ENCODE results near the gene BAZ2B.
A peak's percentile ranks its signal among the peaks of the same experiment; 100 is the strongest.

The BAZ2B gene

GRCh38 chr2:159516241-159516758 lies 100.0 kb downstream of the BAZ2B start:
- Histone ChIP-seq H3K4me2 (ENCODE audit: low read depth, low read length, poor library complexity, severe bottlenecking) (peak overlapping the region; percentile 82), H3F3A (ENCODE audit: low read depth) (no peaks in the 10 kb centered on the region), H3K9me3 (ENCODE audit: insufficient read depth, low read depth, low read length) (no peaks in the 10 kb centered on the region), H3K9ac (ENCODE audit: low read depth, low read length, poor library complexity, severe bottlenecking) (peak overlapping the region; percentile 73), H3K4me1 (ENCODE audit: insufficient read depth, low read length, poor library complexity, severe bottlenecking) (peaks cover 60% of the 10 kb centered on the region), H2AFZ (ENCODE audit: low read length) (peak overlapping the region; percentile 93), H3K36me3 (ENCODE audit: insufficient read depth, low read length) (no peaks in the 10 kb centered on the region), H4K20me1 (ENCODE audit: insufficient read depth, low read length, poor library complexity, severe bottlenecking) (no peaks in the 10 kb centered on the region), H3K9me2 (replicated peaks; ENCODE audit: low read depth, low read length) (no peaks in the 10 kb centered on the region), H3K27me3 (ENCODE audit: insufficient read depth, low read length, poor library complexity, severe bottlenecking) (no peaks in the 10 kb centered on the region), H3K79me2 (ENCODE audit: insufficient read depth, low read length) (peaks cover 35% of the 10 kb centered on the region), H3K4me3 (ENCODE audit: low read length, poor library complexity, severe bottlenecking) (peak overlapping the region; percentile 82)
- TF ChIP-seq EZH2phosphoT487 (IDR thresholded peaks at IDR 0.05; ENCODE audit: borderline replicate concordance), result no peak
- no peak for TF ChIP-seq CTCF (conservative IDR thresholded peaks at IDR 0.05; ENCODE audit: low read length)

GRCh38 chr2:159515441-159515840 lies 100.9 kb downstream of the BAZ2B start:
- no peak for TF ChIP-seq EZH2phosphoT487 (IDR thresholded peaks at IDR 0.05; ENCODE audit: borderline replicate concordance)
- no peak for TF ChIP-seq CTCF (conservative IDR thresholded peaks at IDR 0.05; ENCODE audit: low read length)
- peak overlapping the region; percentile 82 for H3K4me2 ChIP-seq (ENCODE audit: low read depth, low read length, poor library complexity, severe bottlenecking)

GRCh38 chr2:159513745-159514144 lies 102.6 kb downstream of the BAZ2B start:
- H4K20me1 ChIP-seq (ENCODE audit: insufficient read depth, low read length, poor library complexity, severe bottlenecking), result no peaks in the 10 kb centered on the region
- peaks cover 3% of the 10 kb centered on the region; the same call in 1 of the 2 replicates for H3F3A ChIP-seq (ENCODE audit: low read depth)
- peaks cover 64% of the 10 kb centered on the region for H3K4me1 ChIP-seq (ENCODE audit: insufficient read depth, low read length, poor library complexity, severe bottlenecking)
- H3K27me3 ChIP-seq (ENCODE audit: insufficient read depth, low read length, poor library complexity, severe bottlenecking), result no peaks in the 10 kb centered on the region
- no peak for TF ChIP-seq CTCF (conservative IDR thresholded peaks at IDR 0.05; ENCODE audit: low read length)
- TF ChIP-seq EZH2phosphoT487 (IDR thresholded peaks at IDR 0.05; ENCODE audit: borderline replicate concordance), result no peak
- H3K9me2 ChIP-seq (replicated peaks; ENCODE audit: low read depth, low read length), result no peaks in the 10 kb centered on the region
- H3K9ac ChIP-seq (ENCODE audit: low read depth, low read length, poor library complexity, severe bottlenecking), result no peak overlapping the region
- H2AFZ ChIP-seq (ENCODE audit: low read length), result no peak overlapping the region
- H3K4me3 ChIP-seq (ENCODE audit: low read length, poor library complexity, severe bottlenecking), result peak overlapping the region; percentile 82
- no peaks in the 10 kb centered on the region for H3K36me3 ChIP-seq (ENCODE audit: insufficient read depth, low read length)
- no peaks in the 10 kb centered on the region for H3K9me3 ChIP-seq (ENCODE audit: insufficient read depth, low read depth, low read length)
- H3K4me2 ChIP-seq (ENCODE audit: low read depth, low read length, poor library complexity, severe bottlenecking), result peak overlapping the region; percentile 82
- peaks cover 42% of the 10 kb centered on the region for H3K79me2 ChIP-seq (ENCODE audit: insufficient read depth, low read length)

More at GRCh38 chr2:159515441-159515840, 100.9 kb downstream of the BAZ2B start:
- H4K20me1 ChIP-seq (ENCODE audit: insufficient read depth, low read length, poor library complexity, severe bottlenecking), result no peaks in the 10 kb centered on the region
- peaks cover 65% of the 10 kb centered on the region for H3K4me1 ChIP-seq (ENCODE audit: insufficient read depth, low read length, poor library complexity, severe bottlenecking)
- peak overlapping the region; percentile 82 for H3K4me3 ChIP-seq (ENCODE audit: low read length, poor library complexity, severe bottlenecking)
- no peaks in the 10 kb centered on the region for H3K36me3 ChIP-seq (ENCODE audit: insufficient read depth, low read length)
- no peaks in the 10 kb centered on the region for H3F3A ChIP-seq (ENCODE audit: low read depth)
- peaks cover 35% of the 10 kb centered on the region for H3K79me2 ChIP-seq (ENCODE audit: insufficient read depth, low read length)
- H3K27me3 ChIP-seq (ENCODE audit: insufficient read depth, low read length, poor library complexity, severe bottlenecking), result no peaks in the 10 kb centered on the region
- no peaks in the 10 kb centered on the region for H3K9me2 ChIP-seq (replicated peaks; ENCODE audit: low read depth, low read length)
- H2AFZ ChIP-seq (ENCODE audit: low read length), result no peak overlapping the region
- H3K9ac ChIP-seq (ENCODE audit: low read depth, low read length, poor library complexity, severe bottlenecking), result peak overlapping the region; percentile 73
- no peaks in the 10 kb centered on the region for H3K9me3 ChIP-seq (ENCODE audit: insufficient read depth, low read depth, low read length)

All from Loucy (cell line).